GM23248 (cell line): ENCODE results near the gene ABCC3.

Experiments
- EZH2 ChIP-seq: fragments of 200-600 bp; sonication (generic); IDR thresholded peaks from 2 replicates; pipeline ENCODE4 v1.6.1; 2018; ENCODE audit warnings: antibody characterized with exemption, mild to moderate bottlenecking; ENCODE audit not compliant: insufficient read depth, poor library complexity, severe bottlenecking
- EZH2phosphoT487 ChIP-seq: fragments of 200-600 bp; sonication (generic); IDR thresholded peaks from 2 replicates; pipeline ENCODE4 v1.6.1; 2018; ENCODE audit warnings: antibody characterized with exemption, moderate library complexity, mild to moderate bottlenecking, low read depth; ENCODE audit not compliant: insufficient read depth

- TF ChIP-seq EZH2phosphoT487 = no peak
- no peak for TF ChIP-seq EZH2
Observed at GRCh38 chr17:50627782-50628601, 6.7 kb upstream of the ABCC3 start.
